Neutrophil (primary cell): Measurements from ENCODE around the gene SLCO2B1.

Source experiments
- H3K27ac ChIP-seq: fragments of 200-600 bp; sonication (generic); 2 replicates; pipeline ENCODE4 v1.5.1; 2016; ENCODE audit warnings: mild to moderate bottlenecking, moderate library complexity
- H3K27me3 ChIP-seq: fragments of 200-600 bp; sonication (generic); 2 replicates; pipeline ENCODE4 v1.6.0; 2016; ENCODE audit warnings: mild to moderate bottlenecking
- H3K36me3 ChIP-seq: fragments of 200-600 bp; sonication (generic); 2 replicates; pipeline ENCODE4 v1.5.1; 2017
- H3K4me1 ChIP-seq, 2 experiments: fragments of 200-600 bp in 1 of 2; sonication (generic) in 1 of 2; 1 replicate in 1 of 2; 2 replicates in 1 of 2; pipeline versions ENCODE4 v1.5.1 to v1.6.1; 2013 to 2016; ENCODE audit warnings: low read depth in 1 of 2, low read length in 1 of 2, mild to moderate bottlenecking in 1 of 2, moderate library complexity in 1 of 2; ENCODE audit not compliant: control insufficient read depth in 1 of 2, insufficient read depth in 1 of 2
- H3K4me3 ChIP-seq, 2 experiments: fragments of 200-600 bp in 1 of 2; sonication (generic) in 1 of 2; 1 replicate in 1 of 2; 2 replicates in 1 of 2; pipeline ENCODE4 v1.5.1; 2013 to 2016; ENCODE audit warnings: low read depth in 1 of 2, low read length in 1 of 2, mild to moderate bottlenecking in 1 of 2, moderate library complexity in 1 of 2
- H3K9me3 ChIP-seq: fragments of 200-600 bp; sonication (generic); 2 replicates; pipeline ENCODE4 v1.5.1; 2016
- TF ChIP-seq, protein P1 (sequence below): fragments of 200-600 bp; sonication (generic); IDR thresholded peaks from 2 replicates; pipeline ENCODE4 v1.5.1; 2016; ENCODE audit warnings: antibody characterized with exemption

SLCO2B1 gene

DNA sequence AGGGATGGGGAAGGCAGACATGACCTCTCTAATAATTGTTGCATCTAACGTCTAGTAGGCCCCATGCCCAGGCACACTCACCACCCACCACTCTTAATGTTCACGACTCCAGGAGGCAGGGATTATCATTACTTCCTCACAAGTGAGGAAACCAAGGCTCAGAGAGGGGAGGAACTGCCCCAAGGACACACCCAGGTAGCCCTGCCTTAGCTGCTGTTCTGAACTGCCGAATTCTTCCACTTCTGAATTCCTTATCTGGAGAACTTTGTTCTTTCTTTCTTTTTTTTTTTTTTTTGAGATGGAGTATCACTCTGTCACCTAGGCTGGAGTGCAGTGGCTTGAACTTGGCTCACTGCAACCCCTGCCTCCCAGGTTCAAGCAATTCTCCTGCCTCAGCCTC is 16.7 kb downstream of the SLCO2B1 start:
- no peaks in the 10 kb centered on the region for H3K4me1 ChIP-seq
- H3K4me3 ChIP-seq = no peak overlapping the region
- no peaks in the 10 kb centered on the region for H3K36me3 ChIP-seq
- TF ChIP-seq, protein P1, sequence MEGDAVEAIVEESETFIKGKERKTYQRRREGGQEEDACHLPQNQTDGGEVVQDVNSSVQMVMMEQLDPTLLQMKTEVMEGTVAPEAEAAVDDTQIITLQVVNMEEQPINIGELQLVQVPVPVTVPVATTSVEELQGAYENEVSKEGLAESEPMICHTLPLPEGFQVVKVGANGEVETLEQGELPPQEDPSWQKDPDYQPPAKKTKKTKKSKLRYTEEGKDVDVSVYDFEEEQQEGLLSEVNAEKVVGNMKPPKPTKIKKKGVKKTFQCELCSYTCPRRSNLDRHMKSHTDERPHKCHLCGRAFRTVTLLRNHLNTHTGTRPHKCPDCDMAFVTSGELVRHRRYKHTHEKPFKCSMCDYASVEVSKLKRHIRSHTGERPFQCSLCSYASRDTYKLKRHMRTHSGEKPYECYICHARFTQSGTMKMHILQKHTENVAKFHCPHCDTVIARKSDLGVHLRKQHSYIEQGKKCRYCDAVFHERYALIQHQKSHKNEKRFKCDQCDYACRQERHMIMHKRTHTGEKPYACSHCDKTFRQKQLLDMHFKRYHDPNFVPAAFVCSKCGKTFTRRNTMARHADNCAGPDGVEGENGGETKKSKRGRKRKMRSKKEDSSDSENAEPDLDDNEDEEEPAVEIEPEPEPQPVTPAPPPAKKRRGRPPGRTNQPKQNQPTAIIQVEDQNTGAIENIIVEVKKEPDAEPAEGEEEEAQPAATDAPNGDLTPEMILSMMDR = no peak
- H3K9me3 ChIP-seq = no peaks in the 10 kb centered on the region
- no peak overlapping the region for H3K27ac ChIP-seq
- peaks cover 9% of the 10 kb centered on the region for H3K27me3 ChIP-seq

DNA sequence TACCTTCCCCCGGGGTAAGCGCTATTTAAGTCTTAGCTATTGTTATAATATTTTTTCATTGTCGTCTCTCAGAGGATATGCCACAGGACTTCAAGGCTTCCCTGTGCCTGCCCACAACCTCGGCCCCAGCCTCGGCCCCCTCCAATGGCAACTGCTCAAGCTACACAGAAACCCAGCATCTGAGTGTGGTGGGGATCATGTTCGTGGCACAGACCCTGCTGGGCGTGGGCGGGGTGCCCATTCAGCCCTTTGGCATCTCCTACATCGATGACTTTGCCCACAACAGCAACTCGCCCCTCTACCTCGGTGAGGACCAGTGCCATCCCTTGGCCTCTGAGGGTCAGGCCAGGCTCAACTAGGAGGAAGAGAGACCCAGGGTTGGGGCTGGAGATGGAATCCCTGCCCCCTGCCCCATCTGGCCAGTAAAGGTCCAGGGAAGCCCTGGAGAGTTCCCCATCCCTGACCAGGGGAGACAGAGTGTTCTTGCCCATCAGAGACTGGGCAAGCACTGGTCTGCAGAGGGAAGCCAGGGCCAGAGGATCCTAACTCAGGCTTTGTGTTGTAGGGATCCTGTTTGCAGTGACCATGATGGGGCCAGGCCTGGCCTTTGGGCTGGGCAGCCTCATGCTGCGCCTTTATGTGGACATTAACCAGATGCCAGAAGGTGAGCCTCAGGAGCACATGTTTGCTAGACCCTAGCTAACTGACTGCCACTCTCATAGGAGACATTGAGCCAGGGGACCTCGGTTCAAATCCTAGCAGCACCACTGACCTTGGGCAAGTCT is 18.4 kb downstream of the SLCO2B1 start:
- H3K4me3 ChIP-seq = no peak overlapping the region
- no peaks in the 10 kb centered on the region for H3K36me3 ChIP-seq
- H3K27ac ChIP-seq = no peak overlapping the region
- peaks cover 16% of the 10 kb centered on the region for H3K27me3 ChIP-seq
- TF ChIP-seq, protein P1 = no peak
- no peaks in the 10 kb centered on the region for H3K9me3 ChIP-seq
- no peaks in the 10 kb centered on the region for H3K4me1 ChIP-seq

DNA sequence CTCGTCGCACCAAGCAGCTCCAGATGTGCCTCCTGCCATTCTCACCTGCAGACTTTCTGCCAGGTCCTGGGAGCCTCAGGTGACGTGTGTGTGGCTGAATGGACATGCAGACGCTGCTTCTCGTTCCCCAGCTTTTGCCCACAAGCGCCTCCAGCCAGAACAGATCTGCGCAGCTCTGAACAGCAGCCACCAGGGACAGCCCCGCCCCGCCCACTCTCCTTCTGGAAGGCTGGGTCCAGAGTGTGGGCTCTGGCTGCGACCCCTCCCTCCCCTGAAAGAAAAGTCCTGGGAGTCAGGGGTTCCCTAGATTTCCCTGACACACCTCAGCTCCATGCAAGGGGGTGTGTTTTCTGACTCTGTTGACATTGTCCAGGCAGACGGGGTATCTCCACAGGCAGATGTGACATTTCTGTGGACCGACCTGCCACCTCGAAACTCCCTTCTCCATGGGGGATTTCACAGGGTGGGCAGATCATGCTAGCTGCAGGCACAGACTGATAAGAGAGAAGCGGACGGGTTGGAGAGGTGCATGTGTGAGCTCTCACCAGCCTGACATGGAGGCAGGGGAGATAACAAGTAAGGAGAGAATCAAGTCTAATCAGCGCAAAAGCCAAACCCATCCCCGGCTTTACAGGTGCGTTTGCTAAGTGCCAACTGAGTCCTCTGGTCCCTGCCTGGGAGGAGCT is 19.8 kb downstream of the SLCO2B1 start:
- H3K27ac ChIP-seq = no peak overlapping the region
- H3K36me3 ChIP-seq = no peaks in the 10 kb centered on the region
- peaks cover 4 to 5% of the 10 kb centered on the region in 2 experiments for H3K4me1 ChIP-seq
- TF ChIP-seq, protein P1 = no peak
- H3K9me3 ChIP-seq = no peaks in the 10 kb centered on the region
- peaks cover 27% of the 10 kb centered on the region for H3K27me3 ChIP-seq
- H3K4me3 ChIP-seq = no peak overlapping the region

DNA sequence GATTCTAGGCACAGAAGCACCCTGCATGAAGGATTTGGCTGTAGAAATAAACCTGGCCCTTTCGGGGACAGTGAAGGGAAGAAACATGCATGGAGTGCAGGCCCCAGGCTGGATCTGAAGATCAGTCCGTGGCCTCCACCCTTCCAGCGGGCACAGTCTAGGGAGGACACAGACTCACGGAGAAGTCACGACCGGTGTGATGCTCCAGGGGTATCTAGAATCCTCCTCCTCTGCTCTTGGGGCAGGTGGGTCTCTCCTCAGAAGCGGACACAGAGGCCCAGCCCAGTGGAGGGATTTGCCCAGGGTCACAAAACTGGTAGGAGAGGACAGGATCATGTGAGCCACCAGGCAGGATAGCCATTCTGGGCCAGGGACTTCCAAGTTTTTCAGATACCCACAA is 22.4 kb downstream of the SLCO2B1 start:
- Histone ChIP-seq H3K9me3 (no peaks in the 10 kb centered on the region), H3K4me3 (no peak overlapping the region), H3K4me1 (peaks cover 4 to 5% of the 10 kb centered on the region in 2 experiments), H3K36me3 (no peaks in the 10 kb centered on the region), H3K27me3 (peaks cover 50% of the 10 kb centered on the region), H3K27ac (no peak overlapping the region)
- TF ChIP-seq, protein P1 = no peak

DNA sequence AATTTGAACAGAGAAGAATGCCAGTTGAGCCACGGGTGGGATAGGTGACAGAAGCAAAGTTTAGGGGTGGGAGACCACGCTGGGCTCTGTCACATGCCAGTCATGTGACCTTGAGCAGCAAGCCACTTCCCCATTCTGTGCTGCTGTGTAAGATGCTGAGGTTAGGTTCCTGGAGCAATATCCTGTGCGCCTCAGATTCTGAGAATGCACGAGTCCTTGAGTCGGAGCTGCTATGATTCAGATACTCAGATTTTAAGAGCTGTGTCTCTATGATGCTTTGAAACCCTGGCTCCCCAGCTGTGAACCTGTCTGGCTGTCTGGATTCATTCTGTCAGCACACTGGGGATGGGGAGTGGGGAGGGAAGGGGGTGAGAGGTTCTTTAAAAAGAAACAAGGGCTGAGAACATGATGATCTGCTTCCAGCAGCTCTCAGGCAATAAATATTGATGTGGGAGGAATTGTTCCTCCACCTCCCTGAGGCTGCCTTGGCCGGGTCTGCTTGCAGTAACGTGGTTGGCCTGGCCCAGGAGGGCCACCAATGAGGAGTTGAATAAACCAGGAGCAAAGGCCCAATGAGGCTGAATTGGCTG is 24.0 kb downstream of the SLCO2B1 start:
- no peak overlapping the region for H3K27ac ChIP-seq
- H3K4me1 ChIP-seq = peaks cover 4 to 5% of the 10 kb centered on the region in 2 experiments
- H3K4me3 ChIP-seq = no peak overlapping the region
- TF ChIP-seq, protein P1 = no peak
- H3K36me3 ChIP-seq = no peaks in the 10 kb centered on the region
- no peaks in the 10 kb centered on the region for H3K9me3 ChIP-seq
- H3K27me3 ChIP-seq = peaks cover 52% of the 10 kb centered on the region
